GM18858 (cell line): Measurements from ENCODE around the gene MFSD6.
"Not testable (repeated sequence)": the region's sequence is repeated elsewhere in the genome, so short reads cannot be mapped to it uniquely, and the experiment has no call there.

Source experiments
- ATAC-seq: cut with Tn5 transposase; IDR thresholded peaks from one replicate; pipeline ENCODE4 v1.9.1; 2021; ENCODE audit not compliant: unreplicated experiment

MFSD6 gene

DNA sequence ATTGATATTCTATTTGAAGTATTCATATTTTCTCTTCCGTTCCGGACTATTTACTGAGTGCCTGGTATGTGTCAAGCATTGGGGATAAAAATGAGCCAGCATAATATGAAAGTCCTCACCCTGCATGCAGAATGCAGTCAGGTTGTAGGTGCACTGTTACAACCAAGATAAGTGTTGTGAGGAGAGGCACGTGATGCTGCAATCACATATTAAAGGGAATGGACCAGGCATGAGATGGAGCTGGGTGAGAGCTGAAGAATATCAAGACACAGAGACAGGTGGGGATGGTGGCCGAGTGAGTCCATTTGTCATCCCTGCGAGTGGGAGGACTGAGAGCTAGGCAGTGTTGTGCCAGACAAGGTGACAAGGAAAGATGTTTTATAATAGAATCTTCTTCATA, 52.3 kb downstream of the MFSD6 start:
- no peak for ATAC-seq

- ATAC-seq, result no peak
These were observed 54.0 kb downstream of the MFSD6 start for GRCh38 chr2:190462181-190462580.

- ATAC-seq, result no peak
These were observed 54.5 kb downstream of the MFSD6 start for GRCh38 chr2:190462611-190463010.

- peak; percentile 44 for ATAC-seq
These were observed 56.9 kb downstream of the MFSD6 start for GRCh38 chr2:190465060-190465459.

GRCh38 chr2:190466819-190467446, 58.8 kb downstream of the MFSD6 start:
- no peak for ATAC-seq

- ATAC-seq, result no peak
These were observed 59.5 kb downstream of the MFSD6 start for GRCh38 chr2:190467575-190468083.

- not testable (repeated sequence) for ATAC-seq
These were observed 60.2 kb downstream of the MFSD6 start for GRCh38 chr2:190468354-190468753.

GRCh38 chr2:190468814-190469569, 60.8 kb downstream of the MFSD6 start:
- ATAC-seq, result peak; percentile 59

- ATAC-seq, result no peak
These were observed 61.6 kb downstream of the MFSD6 start for GRCh38 chr2:190469771-190470170.

DNA sequence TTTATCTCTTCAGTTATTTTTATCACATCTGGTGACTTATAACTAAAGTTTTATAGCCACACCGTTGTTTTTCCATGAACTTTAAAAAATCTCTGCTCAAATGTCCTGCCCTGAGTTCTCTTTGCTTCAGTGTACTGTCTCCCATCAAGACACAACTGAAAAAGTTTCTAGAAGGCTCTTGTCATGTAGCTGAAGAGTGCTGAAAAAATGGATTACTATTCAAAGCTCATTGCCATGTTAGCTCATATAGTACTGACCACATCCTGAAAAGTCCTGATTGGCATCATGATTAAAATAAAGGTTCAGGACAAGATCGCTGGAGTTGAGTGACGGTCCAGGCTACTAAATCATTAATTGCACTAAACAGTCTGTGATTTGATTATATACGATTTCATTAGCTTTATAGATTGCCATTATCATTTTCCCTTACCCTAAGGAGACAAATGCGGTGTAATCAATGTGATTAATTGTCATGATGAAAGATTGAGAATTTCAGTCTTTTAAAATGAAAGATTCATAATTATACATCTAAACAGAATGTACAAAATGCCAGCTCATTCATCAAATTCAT, 62.2 kb downstream of the MFSD6 start:
- no peak for ATAC-seq

GRCh38 chr2:190477661-190478454, 69.7 kb downstream of the MFSD6 start:
- ATAC-seq, result no peak

DNA sequence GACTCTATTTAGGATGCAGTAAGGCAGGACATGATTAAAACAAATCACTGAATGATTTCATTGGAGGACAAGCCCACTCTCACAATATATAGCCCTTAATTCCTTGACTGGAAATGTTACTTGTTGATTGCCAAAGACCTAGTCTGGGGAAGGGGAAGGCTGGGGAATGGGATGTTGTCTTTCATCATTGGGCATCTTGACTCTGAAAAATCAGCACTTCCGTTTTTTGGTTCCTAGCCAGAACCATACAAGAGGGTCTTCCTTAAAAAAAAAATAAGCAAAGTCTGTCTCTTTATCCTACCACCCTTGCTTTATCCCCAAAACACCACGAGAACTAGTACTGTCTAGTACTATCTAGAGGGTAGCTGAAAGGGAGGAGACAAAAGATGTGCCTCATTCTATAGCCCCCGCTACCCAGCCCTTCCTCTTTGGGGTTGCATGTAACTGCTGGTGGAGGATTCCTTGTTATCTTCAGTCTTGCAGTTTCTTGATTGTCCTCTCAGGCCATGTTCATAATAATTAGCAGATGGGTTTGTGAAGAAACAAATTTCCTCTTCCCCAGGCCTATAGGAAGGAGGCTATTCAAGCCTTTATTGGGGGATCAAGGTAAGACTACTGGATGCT, 70.5 kb downstream of the MFSD6 start:
- ATAC-seq, result no peak

- ATAC-seq, result no peak
These were observed 73.2 kb downstream of the MFSD6 start for GRCh38 chr2:190481339-190481738.

- no peak for ATAC-seq
These were observed 74.3 kb downstream of the MFSD6 start for GRCh38 chr2:190482451-190482850.

- ATAC-seq, result no peak
These were observed 78.0 kb downstream of the MFSD6 start for GRCh38 chr2:190486037-190486623.

DNA sequence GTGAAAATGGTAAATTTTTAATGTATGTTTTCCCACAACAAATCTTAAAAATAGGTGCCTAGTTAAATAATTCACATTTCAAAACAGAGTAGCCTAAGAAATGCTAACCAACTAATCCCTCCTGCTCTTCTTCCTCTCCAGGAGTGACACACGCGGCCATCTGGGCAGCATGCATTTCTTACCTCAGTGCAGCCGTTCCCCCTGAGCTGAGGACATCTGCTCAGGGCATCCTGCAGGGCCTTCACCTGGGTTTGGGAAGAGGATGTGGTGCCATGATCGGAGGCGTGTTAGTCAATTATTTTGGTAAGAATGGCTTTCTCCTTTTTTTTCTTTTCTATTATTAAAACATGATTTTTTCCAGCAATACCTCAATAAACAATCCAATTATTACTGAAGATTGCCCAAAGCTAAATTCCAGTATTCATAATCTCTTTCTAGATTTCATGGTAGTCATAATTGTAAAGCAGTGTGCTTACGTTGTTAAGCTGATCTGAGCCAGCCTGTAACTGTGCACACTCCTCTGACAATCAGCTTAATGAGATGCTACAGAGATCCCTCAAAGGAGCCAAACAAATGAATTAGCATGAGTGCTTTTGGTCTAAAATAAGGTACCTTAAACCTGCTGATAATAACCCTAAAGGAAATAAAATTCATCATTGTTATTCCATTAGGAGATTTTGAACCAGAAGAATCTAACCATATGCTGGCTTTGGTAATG, 80.5 kb downstream of the MFSD6 start:
- no peak for ATAC-seq

GRCh38 chr2:190489475-190489874, 81.3 kb downstream of the MFSD6 start:
- ATAC-seq, result no peak

GRCh38 chr2:190490502-190490901, 82.3 kb downstream of the MFSD6 start:
- ATAC-seq, result no peak

DNA sequence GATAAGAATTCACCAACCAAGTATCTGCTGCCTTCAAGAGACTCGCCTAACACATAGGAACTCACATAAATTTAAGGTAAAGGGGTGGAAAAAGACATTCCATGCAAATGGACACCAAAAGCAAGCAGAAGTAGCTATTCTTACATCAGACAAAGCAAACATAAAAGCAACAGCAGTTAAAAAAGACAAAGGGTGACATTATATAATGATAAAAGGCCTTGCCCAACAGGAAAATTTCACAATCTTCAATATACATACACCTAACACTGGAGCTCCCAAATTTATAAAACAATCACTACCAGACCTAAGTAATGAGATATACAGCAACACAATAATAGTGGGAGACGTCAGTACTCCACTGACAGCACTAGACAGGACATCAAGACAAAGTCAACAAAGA, 84.9 kb downstream of the MFSD6 start:
- ATAC-seq, result no peak
